ENCODE measurements around the gene LMF2.

DNA sequence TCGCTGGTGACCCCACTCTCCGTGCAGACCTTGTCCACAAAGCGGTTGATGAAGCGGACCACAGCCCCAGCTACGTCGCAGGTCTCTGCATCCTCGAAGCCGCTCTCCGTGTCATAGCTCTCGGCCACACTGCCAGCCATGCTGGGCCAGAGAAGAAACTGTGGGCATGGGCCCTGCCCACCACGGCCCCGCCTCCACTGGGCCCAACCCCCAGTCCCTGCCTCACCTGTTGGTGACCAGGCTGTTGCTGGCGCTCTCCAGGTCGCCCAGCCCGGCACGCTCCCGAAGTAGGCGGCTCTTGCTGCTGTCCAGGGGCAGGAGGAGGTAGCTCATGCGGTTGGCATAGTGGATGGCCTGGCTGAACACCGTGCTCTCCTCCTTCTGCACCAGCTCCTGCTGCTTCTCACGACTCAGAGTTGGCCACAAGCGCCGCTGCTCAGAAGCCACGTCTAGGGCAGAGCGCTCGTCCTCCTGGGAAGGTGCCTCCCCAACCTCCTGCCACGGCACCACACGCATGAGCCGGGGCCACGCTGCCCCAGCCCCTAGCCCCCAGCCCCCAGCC, 45.4 kb downstream of the LMF2 start:
- TF ChIP-seq ZNF274 (IDR thresholded peaks at IDR 0.05; ENCODE audit: low read depth, low read length) = no peak
- TF ChIP-seq RAD21 (IDR thresholded peaks at IDR 0.05; ENCODE audit: low read depth) = no peak
- no peak for TF ChIP-seq CTCF (IDR thresholded peaks at IDR 0.05 in 2 of 3, conservative IDR thresholded peaks at IDR 0.05 in 1 of 3; ENCODE audit: borderline replicate concordance in 1 of 3, insufficient read depth in 1 of 3, low read depth in 2 of 3, low read length in 2 of 3)
- no peak for TF ChIP-seq POLR2A (IDR thresholded peaks at IDR 0.05; ENCODE audit: borderline replicate concordance, extremely low read depth, insufficient read depth, insufficient read length)
- no peak for TF ChIP-seq MAX (IDR thresholded peaks at IDR 0.05)
- TF ChIP-seq REST (IDR thresholded peaks at IDR 0.05; ENCODE audit: low read depth) = no peak
- no peak for TF ChIP-seq SP1 (IDR thresholded peaks at IDR 0.05; ENCODE audit: low read depth)
- TF ChIP-seq EZH2 (IDR thresholded peaks at IDR 0.05) = no peak
- no peak for TF ChIP-seq EGR1 (IDR thresholded peaks at IDR 0.05; ENCODE audit: low read depth)
- no peak for TF ChIP-seq YY1 (IDR thresholded peaks at IDR 0.05; ENCODE audit: extremely low read depth, insufficient replicate concordance, low read depth, low read length)
- TF ChIP-seq JUND (IDR thresholded peaks at IDR 0.05) = no peak
- no peak for TF ChIP-seq SIN3A (IDR thresholded peaks at IDR 0.05; ENCODE audit: low read depth)
- TF ChIP-seq, protein P1, sequence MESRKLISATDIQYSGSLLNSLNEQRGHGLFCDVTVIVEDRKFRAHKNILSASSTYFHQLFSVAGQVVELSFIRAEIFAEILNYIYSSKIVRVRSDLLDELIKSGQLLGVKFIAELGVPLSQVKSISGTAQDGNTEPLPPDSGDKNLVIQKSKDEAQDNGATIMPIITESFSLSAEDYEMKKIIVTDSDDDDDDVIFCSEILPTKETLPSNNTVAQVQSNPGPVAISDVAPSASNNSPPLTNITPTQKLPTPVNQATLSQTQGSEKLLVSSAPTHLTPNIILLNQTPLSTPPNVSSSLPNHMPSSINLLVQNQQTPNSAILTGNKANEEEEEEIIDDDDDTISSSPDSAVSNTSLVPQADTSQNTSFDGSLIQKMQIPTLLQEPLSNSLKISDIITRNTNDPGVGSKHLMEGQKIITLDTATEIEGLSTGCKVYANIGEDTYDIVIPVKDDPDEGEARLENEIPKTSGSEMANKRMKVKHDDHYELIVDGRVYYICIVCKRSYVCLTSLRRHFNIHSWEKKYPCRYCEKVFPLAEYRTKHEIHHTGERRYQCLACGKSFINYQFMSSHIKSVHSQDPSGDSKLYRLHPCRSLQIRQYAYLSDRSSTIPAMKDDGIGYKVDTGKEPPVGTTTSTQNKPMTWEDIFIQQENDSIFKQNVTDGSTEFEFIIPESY (IDR thresholded peaks at IDR 0.05; ENCODE audit: extremely low read depth, insufficient replicate concordance, low read length) = no peak
- no peak for TF ChIP-seq SRF (IDR thresholded peaks at IDR 0.05; ENCODE audit: low read depth)
